ENCODE data around the gene PPP3CA.

- no peak for TF ChIP-seq CTCF (IDR thresholded peaks at IDR 0.05; ENCODE audit: control extremely low read depth in 1 of 3, insufficient read depth in 1 of 3, low read depth in 1 of 3, low read length in 3 of 3)
- no peak for TF ChIP-seq EP300 (IDR thresholded peaks at IDR 0.05; ENCODE audit: borderline replicate concordance in 1 of 2, low read depth in 2 of 2, low read length in 2 of 2)
- no peak for TF ChIP-seq SRF (IDR thresholded peaks at IDR 0.05; ENCODE audit: low read depth, low read length)
- TF ChIP-seq SUZ12 (IDR thresholded peaks at IDR 0.05; ENCODE audit: low read length) = no peak
- TF ChIP-seq TAF1 (IDR thresholded peaks at IDR 0.05; ENCODE audit: low read depth, low read length) = no peak
- TF ChIP-seq POLR2AphosphoS5 (IDR thresholded peaks at IDR 0.05; ENCODE audit: low read depth, low read length) = no peak
- no peak for TF ChIP-seq ASH2L (IDR thresholded peaks at IDR 0.05; ENCODE audit: low read length)
- TF ChIP-seq POLR2A (IDR thresholded peaks at IDR 0.05; ENCODE audit: control extremely low read depth in 1 of 2, low read depth in 2 of 2, low read length in 2 of 2) = no peak
- no peak for TF ChIP-seq NRF1 (IDR thresholded peaks at IDR 0.05; ENCODE audit: low read depth, low read length)
Observed at GRCh38 chr4:101291198-101291597, 56.1 kb downstream of the PPP3CA start.

All from H1 (cell line).